Measurements from ENCODE around the gene LRRC4C. TPM values are rescaled to one million over a fixed set of nuclear protein-coding genes. Genes with fewer than 3 reads are reported as not detected.

Gene LRRC4C
- polyA plus RNA-seq, 1 donor from 2014 or later, result 24.3 TPM

DNA sequence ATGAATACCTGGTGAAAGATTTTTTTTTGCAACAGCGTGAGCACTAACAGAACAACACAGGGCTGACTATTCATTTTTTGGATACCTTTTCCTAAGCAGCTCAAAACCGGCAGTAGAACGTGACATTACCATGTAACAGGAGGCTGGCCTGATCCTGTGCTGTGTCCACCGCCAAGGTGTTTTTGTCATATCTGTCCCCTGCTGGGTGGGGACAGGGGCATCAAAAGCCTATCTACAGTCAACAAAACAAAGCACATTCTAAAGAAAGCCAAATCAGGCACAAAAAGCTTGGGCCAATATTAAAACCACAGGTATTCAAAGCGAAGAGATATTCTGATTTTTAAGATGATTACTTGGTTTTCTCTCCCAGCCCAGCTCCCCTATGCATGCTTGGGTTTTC is 151.2 kb downstream of the LRRC4C start:
- Histone ChIP-seq H3K4me3 (ENCODE audit: low read length) (no peak overlapping the region), H3K79me2 (replicated peaks; ENCODE audit: insufficient read depth, low read length) (no peaks in the 10 kb centered on the region), H3K27me3 (ENCODE audit: insufficient read depth, low read depth, low read length) (no peaks in the 10 kb centered on the region), H3K9me2 (ENCODE audit: insufficient read depth, low read length) (no peaks in the 10 kb centered on the region), H4K20me1 (ENCODE audit: insufficient read depth) (no peaks in the 10 kb centered on the region), H3K36me3 (ENCODE audit: insufficient read depth, low read length) (no peaks in the 10 kb centered on the region), H2AFZ (ENCODE audit: low read depth, low read length) (no peak overlapping the region), H3K9me3 (ENCODE audit: low read length) (no peaks in the 10 kb centered on the region), H3K4me2 (ENCODE audit: low read length) (no peak overlapping the region), H3K9ac (ENCODE audit: low read length) (no peak overlapping the region), H3K27ac (ENCODE audit: low read length) (no peak overlapping the region), H3F3A (ENCODE audit: insufficient read depth, low read length, poor library complexity, severe bottlenecking) (no peaks in the 10 kb centered on the region)
- TF ChIP-seq POLR2AphosphoS5 (IDR thresholded peaks at IDR 0.05) (no peak), SMC3 (conservative IDR thresholded peaks at IDR 0.05; ENCODE audit: poor library complexity) (no peak), MXI1 (conservative IDR thresholded peaks at IDR 0.05; ENCODE audit: poor library complexity, severe bottlenecking) (no peak), EZH2 (IDR thresholded peaks at IDR 0.05; ENCODE audit: borderline replicate concordance, insufficient read depth, low read length, poor library complexity, severe bottlenecking) (no peak), EP300 (conservative IDR thresholded peaks at IDR 0.05; ENCODE audit: poor library complexity, severe bottlenecking) (no peak), RAD21 (conservative IDR thresholded peaks at IDR 0.05) (no peak), TAF1 (IDR thresholded peaks at IDR 0.05; ENCODE audit: low read depth) (no peak)
- TF ChIP-seq, protein P1, sequence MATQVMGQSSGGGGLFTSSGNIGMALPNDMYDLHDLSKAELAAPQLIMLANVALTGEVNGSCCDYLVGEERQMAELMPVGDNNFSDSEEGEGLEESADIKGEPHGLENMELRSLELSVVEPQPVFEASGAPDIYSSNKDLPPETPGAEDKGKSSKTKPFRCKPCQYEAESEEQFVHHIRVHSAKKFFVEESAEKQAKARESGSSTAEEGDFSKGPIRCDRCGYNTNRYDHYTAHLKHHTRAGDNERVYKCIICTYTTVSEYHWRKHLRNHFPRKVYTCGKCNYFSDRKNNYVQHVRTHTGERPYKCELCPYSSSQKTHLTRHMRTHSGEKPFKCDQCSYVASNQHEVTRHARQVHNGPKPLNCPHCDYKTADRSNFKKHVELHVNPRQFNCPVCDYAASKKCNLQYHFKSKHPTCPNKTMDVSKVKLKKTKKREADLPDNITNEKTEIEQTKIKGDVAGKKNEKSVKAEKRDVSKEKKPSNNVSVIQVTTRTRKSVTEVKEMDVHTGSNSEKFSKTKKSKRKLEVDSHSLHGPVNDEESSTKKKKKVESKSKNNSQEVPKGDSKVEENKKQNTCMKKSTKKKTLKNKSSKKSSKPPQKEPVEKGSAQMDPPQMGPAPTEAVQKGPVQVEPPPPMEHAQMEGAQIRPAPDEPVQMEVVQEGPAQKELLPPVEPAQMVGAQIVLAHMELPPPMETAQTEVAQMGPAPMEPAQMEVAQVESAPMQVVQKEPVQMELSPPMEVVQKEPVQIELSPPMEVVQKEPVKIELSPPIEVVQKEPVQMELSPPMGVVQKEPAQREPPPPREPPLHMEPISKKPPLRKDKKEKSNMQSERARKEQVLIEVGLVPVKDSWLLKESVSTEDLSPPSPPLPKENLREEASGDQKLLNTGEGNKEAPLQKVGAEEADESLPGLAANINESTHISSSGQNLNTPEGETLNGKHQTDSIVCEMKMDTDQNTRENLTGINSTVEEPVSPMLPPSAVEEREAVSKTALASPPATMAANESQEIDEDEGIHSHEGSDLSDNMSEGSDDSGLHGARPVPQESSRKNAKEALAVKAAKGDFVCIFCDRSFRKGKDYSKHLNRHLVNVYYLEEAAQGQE (IDR thresholded peaks at IDR 0.05; ENCODE audit: borderline replicate concordance), result no peak
- TF ChIP-seq, protein P2, sequence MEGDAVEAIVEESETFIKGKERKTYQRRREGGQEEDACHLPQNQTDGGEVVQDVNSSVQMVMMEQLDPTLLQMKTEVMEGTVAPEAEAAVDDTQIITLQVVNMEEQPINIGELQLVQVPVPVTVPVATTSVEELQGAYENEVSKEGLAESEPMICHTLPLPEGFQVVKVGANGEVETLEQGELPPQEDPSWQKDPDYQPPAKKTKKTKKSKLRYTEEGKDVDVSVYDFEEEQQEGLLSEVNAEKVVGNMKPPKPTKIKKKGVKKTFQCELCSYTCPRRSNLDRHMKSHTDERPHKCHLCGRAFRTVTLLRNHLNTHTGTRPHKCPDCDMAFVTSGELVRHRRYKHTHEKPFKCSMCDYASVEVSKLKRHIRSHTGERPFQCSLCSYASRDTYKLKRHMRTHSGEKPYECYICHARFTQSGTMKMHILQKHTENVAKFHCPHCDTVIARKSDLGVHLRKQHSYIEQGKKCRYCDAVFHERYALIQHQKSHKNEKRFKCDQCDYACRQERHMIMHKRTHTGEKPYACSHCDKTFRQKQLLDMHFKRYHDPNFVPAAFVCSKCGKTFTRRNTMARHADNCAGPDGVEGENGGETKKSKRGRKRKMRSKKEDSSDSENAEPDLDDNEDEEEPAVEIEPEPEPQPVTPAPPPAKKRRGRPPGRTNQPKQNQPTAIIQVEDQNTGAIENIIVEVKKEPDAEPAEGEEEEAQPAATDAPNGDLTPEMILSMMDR (IDR thresholded peaks at IDR 0.05; ENCODE audit: poor library complexity, severe bottlenecking), result no peak

- TF ChIP-seq MXI1 (conservative IDR thresholded peaks at IDR 0.05; ENCODE audit: poor library complexity, severe bottlenecking) (no peak), TAF1 (IDR thresholded peaks at IDR 0.05; ENCODE audit: low read depth) (no peak)
- no peak overlapping the region for H3K4me2 ChIP-seq (ENCODE audit: low read length)
- no peak overlapping the region for H3K4me3 ChIP-seq (ENCODE audit: low read length)
These were observed 152.0 kb downstream of the LRRC4C start for GRCh38 chr11:41307296-41308080.

More at GRCh38 chr11:41307296-41308080, 152.0 kb downstream of the LRRC4C start:
- no peaks in the 10 kb centered on the region for H4K20me1 ChIP-seq (ENCODE audit: insufficient read depth)
- H3K9ac ChIP-seq (ENCODE audit: low read length), result no peak overlapping the region
- peak overlapping the region; percentile 37 for H3K27ac ChIP-seq (ENCODE audit: low read length)
- no peaks in the 10 kb centered on the region for H3K9me3 ChIP-seq (ENCODE audit: low read length)
- no peaks in the 10 kb centered on the region for H3K27me3 ChIP-seq (ENCODE audit: insufficient read depth, low read depth, low read length)
- no peaks in the 10 kb centered on the region for H3K79me2 ChIP-seq (replicated peaks; ENCODE audit: insufficient read depth, low read length)
- H3K9me2 ChIP-seq (ENCODE audit: insufficient read depth, low read length), result no peaks in the 10 kb centered on the region
- no peak overlapping the region for H2AFZ ChIP-seq (ENCODE audit: low read depth, low read length)
- no peaks in the 10 kb centered on the region for H3F3A ChIP-seq (ENCODE audit: insufficient read depth, low read length, poor library complexity, severe bottlenecking)
- H3K36me3 ChIP-seq (ENCODE audit: insufficient read depth, low read length), result no peaks in the 10 kb centered on the region

Data from neural cell (in vitro differentiated cells).